Subcutaneous adipose tissue (tissue), 4 donors: ENCODE measurements around the gene PRPF38A. TPM values are rescaled to one million over a fixed set of nuclear protein-coding genes. Genes with fewer than 3 reads are reported as not detected.

Experiments used
- CTCF ChIP-seq: fragments of 450-650 bp; IDR thresholded peaks from one replicate; pipeline ENCODE4 v1.5.1; 2016; ENCODE audit warnings: low read depth, mild to moderate bottlenecking, control low read depth, antibody characterized with exemption, moderate library complexity
- total RNA-seq, 4 donors: library from RNA; depleted of rRNA; stranded (reverse); fragments of >200 nt; gene quantifications; one replicate each; pipeline ENCODE4 v1.1.0, GENCODE V29; 2016

PRPF38A gene
- total RNA-seq, 4 donors from 2014 or later = 9.2 to 14.5 (median 9.6) TPM

- no peak for TF ChIP-seq CTCF
Measured at GRCh38 chr1:52460694-52461093, 56.3 kb downstream of the PRPF38A start.

DNA sequence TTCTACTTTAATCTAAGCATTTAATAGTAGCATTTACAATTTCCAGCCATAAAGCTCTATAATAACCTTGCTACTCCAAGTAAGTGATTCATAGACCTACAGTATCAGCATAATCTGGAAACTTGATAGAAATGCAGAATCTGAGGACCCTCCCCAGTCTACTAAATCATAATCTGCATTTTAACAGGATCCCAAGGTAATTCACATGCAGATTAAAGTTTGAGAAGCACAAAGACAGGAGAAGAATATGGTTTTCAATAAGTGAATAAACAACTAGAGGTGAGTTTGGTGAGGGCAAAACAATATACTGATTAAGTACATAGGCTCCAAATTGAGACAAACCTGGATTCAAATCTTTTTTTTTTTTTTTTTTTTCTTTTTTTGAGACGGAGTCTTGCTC, 57.4 kb downstream of the PRPF38A start:
- TF ChIP-seq CTCF = no peak

DNA sequence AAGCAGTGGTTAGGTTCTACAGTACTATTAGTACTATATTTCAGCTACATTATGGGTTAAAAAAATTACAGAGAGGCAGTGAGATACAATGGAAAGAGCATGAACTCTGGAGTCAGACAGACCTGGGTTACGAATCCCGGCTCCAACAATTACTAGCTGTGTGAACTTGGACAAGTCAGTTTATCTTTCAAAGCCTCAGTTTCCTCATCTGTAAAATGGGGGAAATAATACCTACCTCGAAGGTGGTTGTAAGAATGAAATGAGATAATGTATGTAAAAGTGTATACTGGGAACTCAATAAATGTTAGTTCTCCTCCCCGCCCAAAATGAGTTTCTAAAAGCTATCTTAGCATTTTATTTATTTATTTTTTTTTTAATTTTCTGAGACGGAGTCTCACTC, 59.5 kb downstream of the PRPF38A start:
- TF ChIP-seq CTCF = no peak

DNA sequence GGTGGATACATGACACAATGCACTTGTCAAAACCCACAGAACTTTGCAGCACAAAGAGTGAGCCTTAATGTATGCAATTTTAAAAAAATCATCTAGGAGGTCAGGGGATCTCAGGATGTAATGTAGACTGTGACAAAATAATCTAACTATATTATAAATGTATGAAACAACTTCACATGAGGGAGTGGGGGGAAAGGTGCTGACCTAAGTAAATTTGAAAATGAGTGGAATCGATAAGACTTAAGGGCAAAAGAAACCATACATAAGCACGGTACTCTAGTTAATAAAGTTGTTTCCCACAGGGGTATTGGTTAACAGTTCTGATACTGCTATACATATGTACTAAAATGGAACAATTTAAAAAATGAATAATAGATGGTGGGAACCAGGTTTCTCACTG, 64.7 kb downstream of the PRPF38A start:
- TF ChIP-seq CTCF = no peak

Other genes starting within 250 kb of the PRPF38A start
- 10 to 100 TPM; 20.4 to 54.3 (median 27.9) TPM for gene CC2D1B, start 38.4 kb upstream of the PRPF38A start, total RNA-seq
- under 1 TPM; 0.19 to 0.85 (median 0.66) TPM for gene ORC1, start 179 bp upstream of the PRPF38A start, total RNA-seq
- 10 to 100 TPM; 37.1 to 52.2 (median 43.6) TPM for gene TUT4, start 148.5 kb downstream of the PRPF38A start, total RNA-seq
- gene GPX7, start 197.8 kb downstream of the PRPF38A start, total RNA-seq = 10 to 100 TPM; 10.3 to 19.2 (median 17.0) TPM
- gene SHISAL2A, start 228.6 kb downstream of the PRPF38A start, total RNA-seq = not detected